K562 (cell line): Measurements from ENCODE around the gene ZNF655. TPM values are rescaled to one million over a fixed set of nuclear protein-coding genes. Genes with fewer than 3 reads are reported as not detected.

Experiments used
- ATF1 ChIP-seq, 2 experiments: fragments of 450-650 bp in 1 of 2; IDR thresholded peaks; 2 replicates each; pipeline ENCODE4 v1.6.1; 2016; ENCODE audit warnings: missing compliant biosample characterization in 1 of 2, missing genetic modification characterization in 1 of 2
- CSDE1 ChIP-seq, 2 experiments: fragments of 450-650 bp; IDR thresholded peaks; 2 replicates each; pipeline ENCODE4 v1.6.1; 2016; ENCODE audit warnings: mild to moderate bottlenecking in 1 of 2
- DLX4 ChIP-seq: fragments of 250-450 bp; sonication (Bioruptor Pico); IDR thresholded peaks from 2 replicates; pipeline ENCODE4 v1.6.1; 2021; ENCODE audit warnings: mild to moderate bottlenecking
- DMBX1 ChIP-seq: fragments of 250-450 bp; sonication (Bioruptor Pico); IDR thresholded peaks from 2 replicates; pipeline ENCODE4 v1.8.0; 2022; ENCODE audit warnings: inconsistent platforms, mild to moderate bottlenecking, moderate library complexity, borderline replicate concordance
- GABPB2 ChIP-seq: fragments of 250-450 bp; sonication (Bioruptor Pico); conservative IDR thresholded peaks from 2 replicates; pipeline ENCODE4 v1.5.1; 2021; ENCODE audit warnings: mild to moderate bottlenecking
- KAT2B ChIP-seq: IDR thresholded peaks from one replicate; pipeline ENCODE4 v1.6.1; 2012; ENCODE audit warnings: low read depth, mild to moderate bottlenecking, control low read depth, inconsistent platforms, low read length, moderate library complexity
- MAFF ChIP-seq: IDR thresholded peaks from 2 replicates; pipeline ENCODE4 v1.6.1; 2012; ENCODE audit warnings: low read length, improper control_type of control experiment
- MAFG ChIP-seq: fragments of 450-650 bp; conservative IDR thresholded peaks from 2 replicates; pipeline ENCODE4 v1.6.1; 2016; ENCODE audit warnings: missing genetic modification characterization, missing compliant biosample characterization
- NEUROD1 ChIP-seq: fragments of 150-350 bp; IDR thresholded peaks from 2 replicates; pipeline ENCODE4 v1.6.1; 2014; ENCODE audit warnings: borderline replicate concordance, low read length, low read depth; ENCODE audit not compliant: partially characterized antibody
- RBM17 ChIP-seq: fragments of 200-400 bp; formaldehyde crosslinking; IDR thresholded peaks from 2 replicates; pipeline ENCODE4 v1.6.1; 2017; ENCODE audit warnings: low read depth, mild to moderate bottlenecking, low read length, borderline replicate concordance
- RBM39 ChIP-seq: fragments of 200-400 bp; formaldehyde crosslinking; optimal IDR thresholded peaks from 2 replicates; pipeline ENCODE3; 2018; ENCODE audit warnings: low read depth, low read length
- SIN3B ChIP-seq: fragments of 450-650 bp; IDR thresholded peaks from 2 replicates; pipeline ENCODE4 v1.6.1; 2017; ENCODE audit warnings: low read depth, mild to moderate bottlenecking, moderate library complexity
- SNRNP70 ChIP-seq: fragments of 200-400 bp; formaldehyde crosslinking; optimal IDR thresholded peaks from 2 replicates; pipeline ENCODE3; 2017; ENCODE audit warnings: low read depth, low read length
- ZBTB33 ChIP-seq: sonication (generic); formaldehyde crosslinking; IDR thresholded peaks from 2 replicates; pipeline ENCODE4 v1.8.1; 2023; ENCODE audit warnings: mild to moderate bottlenecking, missing genetic modification reagents
- ZC3H8 ChIP-seq: fragments of 450-650 bp; IDR thresholded peaks from 2 replicates; pipeline ENCODE4 v1.6.1; 2017
- ZNF134 ChIP-seq: fragments of 250-450 bp; sonication (Bioruptor Pico); conservative IDR thresholded peaks from 2 replicates; pipeline ENCODE4 v1.4.0; 2020
- ZNF24 ChIP-seq: fragments of 450-650 bp; IDR thresholded peaks from 2 replicates; pipeline ENCODE4 v1.6.1; 2016
- ZNF695 ChIP-seq: fragments of 450-650 bp; formaldehyde crosslinking; IDR thresholded peaks from 2 replicates; pipeline ENCODE4 v1.4.0; 2020; ENCODE audit warnings: mild to moderate bottlenecking, moderate library complexity
- ZNF830 ChIP-seq: fragments of 250-450 bp; sonication (Bioruptor Pico); IDR thresholded peaks from 2 replicates; pipeline ENCODE4 v1.5.0; 2021; ENCODE audit warnings: mild to moderate bottlenecking
- polyA plus RNA-seq, 8 experiments: library from polyadenylated mRNA; depleted of rRNA in 4 of 8; stranded (reverse) in 5 of 8; unstranded in 3 of 8; fragments of >200 nt; fragmentation: Nextera tagmentation in 2 of 8; fragmentation: Illumina TruSeq in 1 of 8; extraction: Ambion mirVana in 2 of 8; extraction: Trizol in 1 of 8; gene quantifications; 2 replicates each; pipeline versions ENCODE4 v1.2.1 to v1.2.3, GENCODE V29; 2011 to 2014; ENCODE audit warnings: inconsistent platforms in 1 of 8, missing spikeins in 1 of 8
- total RNA-seq, 7 experiments: library from RNA; depleted of rRNA in 6 of 7; stranded (reverse); fragments of >200 nt in 6 of 7; fragmentation: Illumina TruSeq in 2 of 7; extraction: Trizol in 2 of 7; gene quantifications; 2 replicates each; pipeline versions ENCODE4 v1.2.1 to v1.2.3, GENCODE V29; 2011 to 2021; ENCODE audit warnings: low replicate concordance in 1 of 7
- TF ChIP-seq, protein P1 (sequence below): fragments of 250-450 bp; sonication (Bioruptor Pico); IDR thresholded peaks from 2 replicates; pipeline ENCODE4 v1.8.0; 2022; ENCODE audit warnings: moderate library complexity, mild to moderate bottlenecking, inconsistent platforms
- TF ChIP-seq, protein P2 (sequence below): fragments of 200-800 bp; sonication (Bioruptor generic); IDR thresholded peaks from 2 replicates; pipeline ENCODE4 v1.6.1; 2016; ENCODE audit warnings: missing genetic modification characterization, missing compliant biosample characterization

The ZNF655 gene
- total and polyA plus RNA-seq, 9 of the 15 experiments (the other 6 are each of a cell fraction or from before 2014, with no cell fraction given): 25.7 to 130 (median 95.2) TPM

- TF ChIP-seq MAFG (tag) (no peak), ZC3H8 (0 out of 2 replicates have a peak, but pooled peaks have one; percentile 70), MAFF (no peak), ZNF830 (no peak), RBM39 (no peak), CSDE1 (IDR thresholded peaks at IDR 0.05) (0 out of 4 replicates have a peak, but pooled peaks of 1 of the 2 experiments have one; percentile 38), SNRNP70 (no peak), ZNF695 (no peak), NEUROD1 (peak; percentile 56), DMBX1 (CRISPR knock-in tag) (no peak), KAT2B (peak; percentile 76), ATF1 (CRISPR knock-in tag; IDR thresholded peaks at IDR 0.05) (peak; percentile 39; the same call in 1 of the 2 replicates), ATF1 (tag; IDR thresholded peaks at IDR 0.05) (peak; percentile 92), ZNF134 (no peak), ZNF24 (peak; percentile 39; the same call in 1 of the 2 replicates), ZBTB33 (CRISPR knock-in tag) (peak; percentile 66), RBM17 (no peak), SIN3B (peak; percentile 94), GABPB2 (no peak), DLX4 (no peak)
- TF ChIP-seq, protein P1, sequence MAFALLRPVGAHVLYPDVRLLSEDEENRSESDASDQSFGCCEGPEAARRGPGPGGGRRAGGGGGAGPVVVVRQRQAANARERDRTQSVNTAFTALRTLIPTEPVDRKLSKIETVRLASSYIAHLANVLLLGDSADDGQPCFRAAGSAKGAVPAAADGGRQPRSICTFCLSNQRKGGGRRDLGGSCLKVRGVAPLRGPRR (CRISPR knock-in tag): no peak
- TF ChIP-seq, protein P2, sequence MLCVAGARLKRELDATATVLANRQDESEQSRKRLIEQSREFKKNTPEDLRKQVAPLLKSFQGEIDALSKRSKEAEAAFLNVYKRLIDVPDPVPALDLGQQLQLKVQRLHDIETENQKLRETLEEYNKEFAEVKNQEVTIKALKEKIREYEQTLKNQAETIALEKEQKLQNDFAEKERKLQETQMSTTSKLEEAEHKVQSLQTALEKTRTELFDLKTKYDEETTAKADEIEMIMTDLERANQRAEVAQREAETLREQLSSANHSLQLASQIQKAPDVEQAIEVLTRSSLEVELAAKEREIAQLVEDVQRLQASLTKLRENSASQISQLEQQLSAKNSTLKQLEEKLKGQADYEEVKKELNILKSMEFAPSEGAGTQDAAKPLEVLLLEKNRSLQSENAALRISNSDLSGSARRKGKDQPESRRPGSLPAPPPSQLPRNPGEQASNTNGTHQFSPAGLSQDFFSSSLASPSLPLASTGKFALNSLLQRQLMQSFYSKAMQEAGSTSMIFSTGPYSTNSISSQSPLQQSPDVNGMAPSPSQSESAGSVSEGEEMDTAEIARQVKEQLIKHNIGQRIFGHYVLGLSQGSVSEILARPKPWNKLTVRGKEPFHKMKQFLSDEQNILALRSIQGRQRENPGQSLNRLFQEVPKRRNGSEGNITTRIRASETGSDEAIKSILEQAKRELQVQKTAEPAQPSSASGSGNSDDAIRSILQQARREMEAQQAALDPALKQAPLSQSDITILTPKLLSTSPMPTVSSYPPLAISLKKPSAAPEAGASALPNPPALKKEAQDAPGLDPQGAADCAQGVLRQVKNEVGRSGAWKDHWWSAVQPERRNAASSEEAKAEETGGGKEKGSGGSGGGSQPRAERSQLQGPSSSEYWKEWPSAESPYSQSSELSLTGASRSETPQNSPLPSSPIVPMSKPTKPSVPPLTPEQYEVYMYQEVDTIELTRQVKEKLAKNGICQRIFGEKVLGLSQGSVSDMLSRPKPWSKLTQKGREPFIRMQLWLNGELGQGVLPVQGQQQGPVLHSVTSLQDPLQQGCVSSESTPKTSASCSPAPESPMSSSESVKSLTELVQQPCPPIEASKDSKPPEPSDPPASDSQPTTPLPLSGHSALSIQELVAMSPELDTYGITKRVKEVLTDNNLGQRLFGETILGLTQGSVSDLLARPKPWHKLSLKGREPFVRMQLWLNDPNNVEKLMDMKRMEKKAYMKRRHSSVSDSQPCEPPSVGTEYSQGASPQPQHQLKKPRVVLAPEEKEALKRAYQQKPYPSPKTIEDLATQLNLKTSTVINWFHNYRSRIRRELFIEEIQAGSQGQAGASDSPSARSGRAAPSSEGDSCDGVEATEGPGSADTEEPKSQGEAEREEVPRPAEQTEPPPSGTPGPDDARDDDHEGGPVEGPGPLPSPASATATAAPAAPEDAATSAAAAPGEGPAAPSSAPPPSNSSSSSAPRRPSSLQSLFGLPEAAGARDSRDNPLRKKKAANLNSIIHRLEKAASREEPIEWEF (CRISPR knock-in tag): no peak
These were observed 58.1 kb downstream of the ZNF655 start, which contains the start of gene ZSCAN25 (continued) for GRCh38 chr7:99616359-99617191.
